Erythroblast (primary cell): ENCODE measurements around the gene SERINC2.

Experiments used
- GATA1 ChIP-seq: IDR thresholded peaks from 2 replicates; pipeline ENCODE4 v1.6.1; 2011; ENCODE audit warnings: low read depth, mild to moderate bottlenecking, control low read depth, low read length, moderate library complexity
- POLR2A ChIP-seq: IDR thresholded peaks from 2 replicates; pipeline ENCODE4 v1.6.1; 2011; ENCODE audit warnings: mild to moderate bottlenecking, low read length

GRCh38 chr1:31432592-31433395 lies 19.8 kb downstream of the SERINC2 start:
- no peak for TF ChIP-seq POLR2A
- TF ChIP-seq GATA1, result no peak
